Vagina (tissue), 2 donors: Measurements from ENCODE around the gene PGM2L1. TPM values are rescaled to one million over a fixed set of nuclear protein-coding genes. Genes with fewer than 3 reads are reported as not detected.
"Not testable (repeated sequence)": the region's sequence is repeated elsewhere in the genome, so short reads cannot be mapped to it uniquely, and the experiment has no call there.

Source experiments
- DNase-seq, 2 donors: peaks; one replicate each; pipeline ENCODE4 v3.0.0-alpha.2; 2017; ENCODE audit errors: extremely low spot score in 2 of 2
- H3K27ac ChIP-seq: fragments of 200-600 bp; sonication (generic); one replicate; pipeline ENCODE4 v1.5.1; 2019
- H3K27me3 ChIP-seq: fragments of 200-600 bp; sonication (generic); one replicate; pipeline ENCODE4 v1.5.1; 2019
- H3K36me3 ChIP-seq, 2 donors: fragments of 200-600 bp; sonication (generic); one replicate each; pipeline ENCODE4 v1.5.1; 2017 to 2019
- H3K4me1 ChIP-seq: fragments of 200-600 bp; sonication (generic); one replicate; pipeline ENCODE4 v1.5.1; 2019
- H3K4me3 ChIP-seq, 2 donors: fragments of 200-600 bp; sonication (generic); 1 replicate in 1 of 2; 2 replicates in 1 of 2; pipeline ENCODE4 v1.5.1; 2016 to 2019
- H3K9me3 ChIP-seq: fragments of 200-600 bp; sonication (generic); one replicate; pipeline ENCODE4 v1.5.1; 2019
- POLR2A ChIP-seq, 2 donors: fragments of 450-650 bp; IDR thresholded peaks; one replicate each; pipeline ENCODE4 v1.6.1; 2017; ENCODE audit warnings: antibody characterized with exemption in 2 of 2, mild to moderate bottlenecking in 2 of 2, moderate library complexity in 2 of 2
- POLR2AphosphoS5 ChIP-seq, 2 donors: sonication (generic); formaldehyde crosslinking; IDR thresholded peaks; one replicate each; pipeline ENCODE4 v1.9.0; 2017; ENCODE audit warnings: antibody characterized with exemption in 2 of 2, mild to moderate bottlenecking in 2 of 2, low read depth in 1 of 2; ENCODE audit not compliant: insufficient read depth in 1 of 2
- intact Hi-C: fragments of 100-400 bp; cut with DNase I; formaldehyde crosslinking; loops from one replicate; pipeline ENCODE4 v1.15.1; 2023
- total RNA-seq: library from RNA; depleted of rRNA; stranded (reverse); fragments of >200 nt; gene quantifications from one replicate; pipeline ENCODE4 v1.2.3, GENCODE V29; 2016
- TF ChIP-seq, protein P1 (sequence below), 3 experiments: fragments of 450-650 bp in 2 of 3; fragments of 200-600 bp in 1 of 3; sonication (generic) in 1 of 3; IDR thresholded peaks; one replicate each; pipeline ENCODE4 v1.5.1; 2017 to 2019; ENCODE audit warnings: antibody characterized with exemption in 3 of 3, mild to moderate bottlenecking in 2 of 3, moderate library complexity in 2 of 3

Gene PGM2L1
- total RNA-seq, 1 donor from 2014 or later, result 10.6 TPM

DNA sequence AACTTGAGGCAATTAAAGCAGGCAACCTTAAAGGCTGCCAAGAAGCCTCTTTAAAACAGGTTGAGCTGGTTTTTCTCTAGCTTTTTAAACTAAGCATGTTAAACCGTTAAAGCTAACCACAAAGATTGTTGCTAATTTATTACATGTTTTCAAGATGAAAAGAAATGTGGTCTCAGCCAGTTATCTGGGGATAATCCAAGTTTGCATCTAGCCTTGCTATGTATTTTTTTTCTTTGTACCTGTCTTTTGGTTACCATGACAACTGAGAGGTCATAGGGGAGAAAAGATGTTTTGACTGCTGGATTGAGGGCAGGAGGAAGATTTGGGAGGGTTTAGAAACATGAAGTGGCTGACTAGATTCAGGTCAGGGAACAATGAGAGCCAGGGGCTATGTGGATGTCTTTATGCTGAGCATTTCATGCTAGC lies 19.2 kb upstream of the PGM2L1 start:
- H3K27ac ChIP-seq, result peak overlapping the region; percentile 79
- intact Hi-C loops, result loop anchor here (1.0 kb wide), 1 partner anchor 31 kb away; no protein-coding TSS in a partner anchor
- H3K9me3 ChIP-seq, result no peaks in the 10 kb centered on the region
- no peaks in the 10 kb centered on the region for H3K36me3 ChIP-seq
- H3K27me3 ChIP-seq, result no peaks in the 10 kb centered on the region
- peaks cover 39% of the 10 kb centered on the region for H3K4me1 ChIP-seq
- no peak overlapping the region for H3K4me3 ChIP-seq
- TF ChIP-seq, protein P1, sequence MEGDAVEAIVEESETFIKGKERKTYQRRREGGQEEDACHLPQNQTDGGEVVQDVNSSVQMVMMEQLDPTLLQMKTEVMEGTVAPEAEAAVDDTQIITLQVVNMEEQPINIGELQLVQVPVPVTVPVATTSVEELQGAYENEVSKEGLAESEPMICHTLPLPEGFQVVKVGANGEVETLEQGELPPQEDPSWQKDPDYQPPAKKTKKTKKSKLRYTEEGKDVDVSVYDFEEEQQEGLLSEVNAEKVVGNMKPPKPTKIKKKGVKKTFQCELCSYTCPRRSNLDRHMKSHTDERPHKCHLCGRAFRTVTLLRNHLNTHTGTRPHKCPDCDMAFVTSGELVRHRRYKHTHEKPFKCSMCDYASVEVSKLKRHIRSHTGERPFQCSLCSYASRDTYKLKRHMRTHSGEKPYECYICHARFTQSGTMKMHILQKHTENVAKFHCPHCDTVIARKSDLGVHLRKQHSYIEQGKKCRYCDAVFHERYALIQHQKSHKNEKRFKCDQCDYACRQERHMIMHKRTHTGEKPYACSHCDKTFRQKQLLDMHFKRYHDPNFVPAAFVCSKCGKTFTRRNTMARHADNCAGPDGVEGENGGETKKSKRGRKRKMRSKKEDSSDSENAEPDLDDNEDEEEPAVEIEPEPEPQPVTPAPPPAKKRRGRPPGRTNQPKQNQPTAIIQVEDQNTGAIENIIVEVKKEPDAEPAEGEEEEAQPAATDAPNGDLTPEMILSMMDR (IDR thresholded peaks at IDR 0.05), result no peak
- no peak for TF ChIP-seq POLR2A (IDR thresholded peaks at IDR 0.05)
- TF ChIP-seq POLR2AphosphoS5 (IDR thresholded peaks at IDR 0.05; ENCODE audit: insufficient read depth in 1 of 2, low read depth in 1 of 2), result no peak
- DNase-seq, result no peak

DNA sequence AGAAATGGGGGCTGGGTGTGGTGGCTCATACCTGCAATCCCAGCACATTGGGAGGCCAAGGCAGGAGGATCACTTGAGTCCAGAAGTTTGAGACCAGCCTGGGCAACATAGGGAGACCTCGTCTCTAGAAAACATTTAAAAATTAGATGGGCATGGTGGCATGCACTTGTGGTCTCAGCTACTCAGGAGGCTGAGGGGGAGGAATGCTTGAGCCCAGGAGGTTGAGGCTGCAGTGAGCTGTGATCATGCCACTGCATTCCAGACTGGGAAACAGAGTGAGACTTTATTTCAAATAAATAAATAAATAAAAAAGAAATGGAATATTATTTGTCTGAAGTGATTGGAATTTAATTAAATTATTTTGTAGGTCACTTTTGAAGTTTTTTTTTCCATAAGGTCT lies 18.7 kb upstream of the PGM2L1 start:
- H3K9me3 ChIP-seq, H3K27me3 ChIP-seq, H3K36me3 ChIP-seq, DNase-seq, H3K4me3 ChIP-seq: not testable (repeated sequence)
- intact Hi-C loops, result loop anchor here (1.0 kb wide), 1 partner anchor 31 kb away; no protein-coding TSS in a partner anchor
- Histone ChIP-seq H3K27ac (peak overlapping the region; percentile 79), H3K4me1 (peaks cover 39% of the 10 kb centered on the region)

- Histone ChIP-seq H3K4me1 (peaks cover 19% of the 10 kb centered on the region), H3K27ac (no peak overlapping the region), H3K27me3 (no peaks in the 10 kb centered on the region), H3K9me3 (no peaks in the 10 kb centered on the region), H3K36me3 (no peaks in the 10 kb centered on the region), H3K4me3 (no peak overlapping the region)
- TF ChIP-seq, protein P1 (IDR thresholded peaks at IDR 0.05), result no peak
- TF ChIP-seq POLR2A (IDR thresholded peaks at IDR 0.05) (no peak), POLR2AphosphoS5 (IDR thresholded peaks at IDR 0.05; ENCODE audit: insufficient read depth in 1 of 2, low read depth in 1 of 2) (no peak)
- intact Hi-C loops, result no loop called here
- DNase-seq, result no peak
Measured at GRCh38 chr11:74412733-74413359, 14.6 kb upstream of the PGM2L1 start.

DNA sequence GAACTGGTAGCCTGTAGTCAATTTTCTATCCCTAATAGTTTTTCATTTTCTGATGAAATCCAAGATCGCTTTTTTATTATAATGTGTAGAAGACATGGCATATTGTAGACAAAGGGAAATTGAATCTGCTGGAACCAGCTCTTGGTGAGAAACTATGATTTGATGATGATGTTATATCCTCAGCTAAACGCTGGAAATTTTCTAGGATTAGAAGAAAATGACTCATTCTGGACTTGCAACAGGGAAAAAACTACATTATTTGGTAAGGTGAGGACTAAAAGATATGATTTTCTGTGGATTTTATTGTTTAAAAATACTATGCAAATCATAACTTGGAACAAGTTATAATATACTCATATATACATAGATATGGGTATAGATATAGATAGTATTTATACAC lies 14.1 kb upstream of the PGM2L1 start:
- H3K27ac ChIP-seq, result no peak overlapping the region
- no peaks in the 10 kb centered on the region for H3K27me3 ChIP-seq
- peaks cover 14% of the 10 kb centered on the region for H3K4me1 ChIP-seq
- intact Hi-C loops, result no loop called here
- TF ChIP-seq POLR2A (IDR thresholded peaks at IDR 0.05) (no peak), POLR2AphosphoS5 (IDR thresholded peaks at IDR 0.05; ENCODE audit: insufficient read depth in 1 of 2, low read depth in 1 of 2) (no peak)
- TF ChIP-seq, protein P1 (IDR thresholded peaks at IDR 0.05), result no peak
- no peak for DNase-seq
- no peak overlapping the region for H3K4me3 ChIP-seq
- H3K36me3 ChIP-seq, result no peaks in the 10 kb centered on the region
- no peaks in the 10 kb centered on the region for H3K9me3 ChIP-seq

GRCh38 chr11:74409633-74410032 lies 11.4 kb upstream of the PGM2L1 start:
- TF ChIP-seq POLR2AphosphoS5 (IDR thresholded peaks at IDR 0.05; ENCODE audit: insufficient read depth in 1 of 2, low read depth in 1 of 2) (no peak), POLR2A (IDR thresholded peaks at IDR 0.05) (no peak)
- TF ChIP-seq, protein P1 (IDR thresholded peaks at IDR 0.05), result no peak
- intact Hi-C loops, result no loop called here
- H3K4me1 ChIP-seq, result no peaks in the 10 kb centered on the region

More at GRCh38 chr11:74409633-74410032, 11.4 kb upstream of the PGM2L1 start:
- Histone ChIP-seq H3K36me3 (no peaks in the 10 kb centered on the region), H3K4me3 (no peak overlapping the region), H3K27ac (no peak overlapping the region), H3K9me3 (no peaks in the 10 kb centered on the region), H3K27me3 (no peaks in the 10 kb centered on the region)
- DNase-seq, result no peak
